CD4-positive, alpha-beta memory T cell (primary cell): Measurements from ENCODE around the gene CELF4. TPM values are rescaled to one million over a fixed set of nuclear protein-coding genes. Genes with fewer than 3 reads are reported as not detected.

ENCODE experiments used
- CTCF ChIA-PET: fragments of 350-600 bp; sonication (Branson Sonifier 250); formaldehyde crosslinking; loops from one replicate; lab custom pipeline; 2021; ENCODE audit warnings: inconsistent platforms; ENCODE audit not compliant: partially characterized antibody; lab: Charles Lee
- POLR2A ChIA-PET: fragments of 350-600 bp; sonication (Branson Sonifier 250); formaldehyde crosslinking; loops from one replicate; lab custom pipeline; 2021; ENCODE audit not compliant: partially characterized antibody; lab: Charles Lee
- DNase-seq, 5 donors: peaks; one replicate each; pipeline versions ENCODE4 v3.0.0 to v3.0.0-alpha.2; 2020 to 2022; ENCODE audit warnings: mixed read lengths in 1 of 5
- H3K27ac ChIP-seq: one replicate; pipeline ENCODE4 v1.7.0; 2013; ENCODE audit warnings: low read depth, low read length
- H3K27me3 ChIP-seq: 2 replicates; pipeline ENCODE4 v1.7.0; 2013; ENCODE audit warnings: mild to moderate bottlenecking, low read length, moderate library complexity; ENCODE audit not compliant: insufficient read depth
- H3K36me3 ChIP-seq: 2 replicates; pipeline ENCODE4 v1.7.0; 2013; ENCODE audit warnings: mild to moderate bottlenecking, low read length, moderate library complexity; ENCODE audit not compliant: insufficient read depth
- H3K4me1 ChIP-seq: 2 replicates; pipeline ENCODE4 v1.7.0; 2013; ENCODE audit warnings: mild to moderate bottlenecking, low read length, moderate library complexity; ENCODE audit not compliant: insufficient read depth
- H3K4me3 ChIP-seq, 2 donors: one replicate each; pipeline ENCODE4 v1.7.0; 2013; ENCODE audit warnings: low read length in 2 of 2, mild to moderate bottlenecking in 1 of 2
- H3K9me3 ChIP-seq, 2 donors: one replicate each; pipeline ENCODE4 v1.7.0; 2013; ENCODE audit warnings: low read length in 2 of 2, control low read depth in 1 of 2; ENCODE audit not compliant: control insufficient read depth in 1 of 2
- H3K27ac Mint-ChIP-seq, 7 donors: one replicate each; pipeline ENCODE4 v1.8.0; 2020 to 2021; ENCODE audit warnings: mixed read lengths in 7 of 7, mild to moderate bottlenecking in 6 of 7, inconsistent platforms in 3 of 7, moderate library complexity in 3 of 7
- H3K27me3 Mint-ChIP-seq, 2 donors: one replicate each; pipeline ENCODE4 v1.8.0; 2020 to 2021; ENCODE audit warnings: mixed read lengths in 2 of 2
- H3K36me3 Mint-ChIP-seq, 2 donors: one replicate each; pipeline ENCODE4 v1.8.0; 2020 to 2021; ENCODE audit warnings: mixed read lengths in 2 of 2, inconsistent platforms in 1 of 2, mild to moderate bottlenecking in 1 of 2
- H3K4me1 Mint-ChIP-seq, 4 donors: one replicate each; pipeline ENCODE4 v1.8.0; 2020 to 2021; ENCODE audit warnings: mixed read lengths in 4 of 4, mild to moderate bottlenecking in 1 of 4
- H3K4me3 Mint-ChIP-seq, 8 donors: one replicate each; pipeline ENCODE4 v1.8.0; 2020 to 2021; ENCODE audit warnings: mixed read lengths in 8 of 8, mild to moderate bottlenecking in 7 of 8, moderate library complexity in 6 of 8, inconsistent platforms in 3 of 8
- H3K9me3 Mint-ChIP-seq, 8 donors: one replicate each; pipeline ENCODE4 v1.8.0; 2020 to 2021; ENCODE audit warnings: mixed read lengths in 8 of 8, mild to moderate bottlenecking in 5 of 8, inconsistent platforms in 3 of 8, moderate library complexity in 1 of 8
- intact Hi-C: fragments of 100-400 bp; cut with micrococcal nuclease; formaldehyde crosslinking; loops from one replicate; pipeline ENCODE4 v1.15.1; 2023
- polyA plus RNA-seq, 2 donors: library from polyadenylated mRNA; unstranded; fragments of 300-500 nt; fragmentation: Illumina TruSeq; gene quantifications; one replicate each; pipeline ENCODE4 v1.2.3, GENCODE V29; 2021
- total RNA-seq, 2 experiments: library from RNA; stranded (reverse); gene quantifications; one replicate each; pipeline ENCODE4 v1.2.3, GENCODE V29; 2021

CELF4 gene
- total and polyA plus RNA-seq, 4 experiments from 2014 or later = 0.23 TPM; not detected in 3

GRCh38 chr18:37571266-37571665 is 5.7 kb upstream of the CELF4 start:
- Histone ChIP-seq H3K4me3 (no peak overlapping the region), H3K27ac (no peak overlapping the region), H3K27me3 (peaks cover 10% of the 10 kb centered on the region), H3K9me3 (no peaks in the 10 kb centered on the region), H3K36me3 (no peaks in the 10 kb centered on the region), H3K4me1 (peaks cover 6% of the 10 kb centered on the region)
- no peak overlapping the region for H3K4me3 Mint-ChIP-seq
- no peak for DNase-seq
- intact Hi-C loops = no loop called here
- CTCF ChIA-PET = no interaction called here
- peaks cover 0 to 5% (median 0%) of the 10 kb centered on the region in 8 donors for H3K9me3 Mint-ChIP-seq
- peaks cover 33 to 39% of the 10 kb centered on the region in 2 donors for H3K27me3 Mint-ChIP-seq
- no peaks in the 10 kb centered on the region for H3K36me3 Mint-ChIP-seq
- POLR2A ChIA-PET = no interaction called here
- H3K27ac Mint-ChIP-seq = no peak overlapping the region
- peaks cover 5 to 17% (median 8%) of the 10 kb centered on the region in 4 donors for H3K4me1 Mint-ChIP-seq

GRCh38 chr18:37570336-37570930 is 4.8 kb upstream of the CELF4 start:
- H3K4me1 Mint-ChIP-seq = peaks cover 8 to 21% (median 9%) of the 10 kb centered on the region in 4 donors
- peaks cover 35 to 38% of the 10 kb centered on the region in 2 donors for H3K27me3 Mint-ChIP-seq
- peaks cover 6% of the 10 kb centered on the region for H3K4me1 ChIP-seq
- POLR2A ChIA-PET = no interaction called here
- H3K36me3 ChIP-seq = no peaks in the 10 kb centered on the region
- H3K27me3 ChIP-seq = peaks cover 10% of the 10 kb centered on the region
- intact Hi-C loops = no loop called here
- H3K9me3 Mint-ChIP-seq = peaks cover 0 to 7% (median 1%) of the 10 kb centered on the region in 8 donors
- H3K9me3 ChIP-seq = no peaks in the 10 kb centered on the region
- CTCF ChIA-PET = no interaction called here
- H3K4me3 ChIP-seq = no peak overlapping the region
- H3K4me3 Mint-ChIP-seq = no peak overlapping the region
- no peak overlapping the region for H3K27ac Mint-ChIP-seq
- no peak for DNase-seq
- no peaks in the 10 kb centered on the region for H3K36me3 Mint-ChIP-seq
- no peak overlapping the region for H3K27ac ChIP-seq

DNA sequence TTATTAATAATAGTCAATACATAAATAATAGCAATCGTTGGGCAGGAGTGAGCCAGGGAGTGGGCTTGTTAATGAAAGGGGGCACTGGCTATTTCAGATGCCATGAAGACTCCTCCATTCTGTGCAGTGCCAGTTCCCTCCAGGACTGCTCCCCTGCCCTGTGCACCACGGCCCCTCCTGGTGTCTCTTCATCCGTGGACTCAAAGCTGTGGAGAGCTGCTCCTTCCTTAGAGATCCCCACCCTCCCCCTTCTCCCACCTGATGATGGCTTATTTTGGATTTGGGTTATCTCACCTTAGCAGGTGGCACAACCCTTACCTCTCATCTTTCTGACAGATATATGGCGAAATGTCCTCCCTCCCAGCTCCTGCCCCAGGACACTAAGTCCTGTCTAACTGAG is 3.1 kb upstream of the CELF4 start:
- intact Hi-C loops = no loop called here
- POLR2A ChIA-PET = no interaction called here

GRCh38 chr18:37567994-37568359 is 2.4 kb upstream of the CELF4 start:
- peaks cover 10% of the 10 kb centered on the region for H3K27me3 ChIP-seq

More for the DNA sequence above, 3.1 kb upstream of the CELF4 start:
- no peak for DNase-seq
- no peak overlapping the region for H3K27ac Mint-ChIP-seq
- Histone ChIP-seq H3K36me3 (no peaks in the 10 kb centered on the region), H3K4me1 (peaks cover 6% of the 10 kb centered on the region), H3K9me3 (no peaks in the 10 kb centered on the region), H3K27ac (no peak overlapping the region), H3K27me3 (peaks cover 10% of the 10 kb centered on the region), H3K4me3 (no peak overlapping the region)
- H3K4me1 Mint-ChIP-seq = peaks cover 8 to 23% (median 10%) of the 10 kb centered on the region in 4 donors
- H3K27me3 Mint-ChIP-seq = peaks cover 49 to 51% of the 10 kb centered on the region in 2 donors
- no peaks in the 10 kb centered on the region for H3K36me3 Mint-ChIP-seq
- peak overlapping the region in 5 of 8 donors; percentile 20 to 41 (median 29) for H3K4me3 Mint-ChIP-seq
- H3K9me3 Mint-ChIP-seq = peaks cover 0 to 10% (median 3%) of the 10 kb centered on the region in 8 donors
- CTCF ChIA-PET = no interaction called here

DNA sequence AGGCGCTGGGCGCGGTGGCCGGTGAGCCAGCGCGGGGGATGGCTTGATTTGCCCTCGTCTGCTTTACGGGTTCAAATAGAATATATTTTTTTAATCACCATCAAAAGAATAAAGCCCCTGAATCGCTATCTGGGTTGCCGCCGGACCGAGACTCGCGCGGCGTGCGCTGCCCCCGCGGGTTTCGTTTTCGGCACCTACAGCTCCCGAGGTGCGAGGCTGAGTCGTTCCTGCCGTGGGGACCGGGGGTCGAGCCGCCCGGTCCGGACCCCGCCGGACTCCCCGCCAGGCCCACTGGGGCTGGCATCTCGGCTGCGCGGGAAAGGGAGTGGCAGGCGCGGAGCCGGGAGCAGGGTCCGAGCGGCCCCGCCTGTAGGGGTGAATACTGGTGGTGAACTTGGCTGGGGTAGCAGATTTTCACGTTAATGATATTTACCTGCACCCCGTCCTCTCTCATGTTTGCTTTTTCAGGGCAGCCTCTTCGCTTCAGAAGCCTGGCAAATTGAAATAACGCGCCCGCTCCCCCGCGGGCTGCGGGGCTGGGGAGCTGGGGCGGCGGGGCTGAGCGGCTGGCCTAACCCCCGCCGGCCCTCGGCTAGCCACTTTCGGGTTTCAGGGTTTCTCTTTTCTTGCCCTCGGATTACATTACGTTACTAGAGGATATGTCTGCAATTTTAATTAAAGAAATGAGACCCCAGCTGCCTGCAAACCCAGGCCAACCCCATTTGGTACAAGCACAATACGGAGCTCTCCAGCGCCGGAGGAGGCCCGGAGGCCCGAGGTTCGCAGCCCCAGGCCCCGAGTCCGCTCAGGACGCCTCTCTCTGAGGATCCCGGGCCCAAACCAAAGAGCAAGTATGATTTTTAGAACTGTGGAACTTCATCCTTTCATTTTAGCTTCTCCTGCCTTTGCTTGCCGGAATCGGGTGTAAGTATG is 1.7 kb upstream of the CELF4 start:
- Mint-ChIP-seq H3K4me3 (peak overlapping the region; percentile 46 to 80 (median 62)), H3K36me3 (no peaks in the 10 kb centered on the region), H3K4me1 (peaks cover 8 to 23% (median 10%) of the 10 kb centered on the region in 4 donors), H3K27ac (no peak overlapping the region), H3K9me3 (peaks cover 0 to 11% (median 4%) of the 10 kb centered on the region in 8 donors), H3K27me3 (peaks cover 49 to 50% of the 10 kb centered on the region in 2 donors)
- POLR2A ChIA-PET = no interaction called here
- Histone ChIP-seq H3K36me3 (no peaks in the 10 kb centered on the region), H3K9me3 (no peaks in the 10 kb centered on the region), H3K4me1 (peaks cover 6% of the 10 kb centered on the region), H3K4me3 (no peak overlapping the region), H3K27ac (no peak overlapping the region), H3K27me3 (peaks cover 10% of the 10 kb centered on the region)
- DNase-seq = no peak
- CTCF ChIA-PET = no interaction called here
- intact Hi-C loops = no loop called here

More at GRCh38 chr18:37567994-37568359, 2.4 kb upstream of the CELF4 start:
- peaks cover 50% of the 10 kb centered on the region in 2 donors for H3K27me3 Mint-ChIP-seq
- H3K9me3 Mint-ChIP-seq = peaks cover 0 to 11% (median 4%) of the 10 kb centered on the region in 8 donors
- no peak overlapping the region for H3K27ac Mint-ChIP-seq
- intact Hi-C loops = no loop called here
- H3K4me3 Mint-ChIP-seq = peak overlapping the region; percentile 46 to 80 (median 62)
- DNase-seq = no peak
- Histone ChIP-seq H3K4me3 (no peak overlapping the region), H3K9me3 (no peaks in the 10 kb centered on the region), H3K27ac (no peak overlapping the region), H3K4me1 (peaks cover 6% of the 10 kb centered on the region), H3K36me3 (no peaks in the 10 kb centered on the region)
- no peaks in the 10 kb centered on the region for H3K36me3 Mint-ChIP-seq
- ChIA-PET CTCF (no interaction called here), POLR2A (no interaction called here)
- peaks cover 8 to 23% (median 10%) of the 10 kb centered on the region in 4 donors for H3K4me1 Mint-ChIP-seq

- Histone ChIP-seq H3K36me3 (no peaks in the 10 kb centered on the region), H3K27ac (no peak overlapping the region), H3K9me3 (no peaks in the 10 kb centered on the region), H3K4me1 (peaks cover 6% of the 10 kb centered on the region), H3K4me3 (no peak overlapping the region), H3K27me3 (peaks cover 10% of the 10 kb centered on the region)
- peak overlapping the region; percentile 48 to 82 (median 66) for H3K4me3 Mint-ChIP-seq
- H3K36me3 Mint-ChIP-seq = no peaks in the 10 kb centered on the region
- POLR2A ChIA-PET = no interaction called here
- intact Hi-C loops = no loop called here
- H3K27ac Mint-ChIP-seq = no peak overlapping the region
- peaks cover 8 to 23% (median 10%) of the 10 kb centered on the region in 4 donors for H3K4me1 Mint-ChIP-seq
- no peak for DNase-seq
- H3K9me3 Mint-ChIP-seq = peaks cover 0 to 11% (median 4%) of the 10 kb centered on the region in 8 donors
- H3K27me3 Mint-ChIP-seq = peaks cover 49 to 52% of the 10 kb centered on the region in 2 donors
- CTCF ChIA-PET = no interaction called here
Observed at GRCh38 chr18:37566479-37567060, 972 bp upstream of the CELF4 start.

- no peak for DNase-seq
- Histone ChIP-seq H3K27me3 (peaks cover 10% of the 10 kb centered on the region), H3K4me3 (no peak overlapping the region), H3K27ac (no peak overlapping the region), H3K4me1 (peaks cover 6% of the 10 kb centered on the region), H3K36me3 (no peaks in the 10 kb centered on the region), H3K9me3 (no peaks in the 10 kb centered on the region)
- Mint-ChIP-seq H3K36me3 (no peaks in the 10 kb centered on the region), H3K27me3 (peaks cover 49 to 50% of the 10 kb centered on the region in 2 donors), H3K4me3 (peak overlapping the region in 5 of 8 donors; percentile 48 to 82 (median 57)), H3K27ac (no peak overlapping the region), H3K4me1 (peaks cover 8 to 23% (median 10%) of the 10 kb centered on the region in 4 donors), H3K9me3 (peaks cover 0 to 13% (median 4%) of the 10 kb centered on the region in 8 donors)
- ChIA-PET CTCF (no interaction called here), POLR2A (no interaction called here)
- intact Hi-C loops = no loop called here
Observed at GRCh38 chr18:37565977-37566478, 430 bp upstream of the CELF4 start.
